GM08714 (cell line): ENCODE results near the gene KIF16B.
"Not testable (repeated sequence)": the region's sequence is repeated elsewhere in the genome, so short reads cannot be mapped to it uniquely, and the experiment has no call there.

Source experiments
- H3K4me3 ChIP-seq: fragments of 200-500 bp; sonication (Bioruptor generic); 2 replicates; pipeline ENCODE4 v1.5.1; 2014; ENCODE audit warnings: mild to moderate bottlenecking, low read length, inconsistent platforms
- ZNF274 ChIP-seq: IDR thresholded peaks from 2 replicates; pipeline ENCODE4 v1.6.1; 2012; ENCODE audit warnings: mild to moderate bottlenecking, low read depth, low read length

KIF16B gene

DNA sequence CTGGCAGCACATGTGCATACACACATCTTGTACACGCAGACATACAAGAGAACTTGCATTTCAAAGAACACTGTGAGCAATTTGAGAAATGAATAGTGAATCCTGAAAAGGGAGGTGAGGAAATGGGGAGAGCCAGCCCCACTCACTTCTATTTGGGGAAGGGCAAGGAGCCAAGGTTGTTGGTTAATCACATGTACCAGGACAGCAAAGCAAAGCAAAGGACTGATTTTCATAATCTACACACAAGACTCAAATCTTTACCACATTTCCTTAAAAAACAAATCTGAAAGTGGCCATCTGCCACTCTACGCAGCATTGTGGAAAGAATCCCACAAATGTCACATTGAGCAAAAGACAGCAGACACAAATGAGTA, 35.0 kb upstream of the KIF16B start:
- H3K4me3 ChIP-seq, result no peak overlapping the region
- no peak for TF ChIP-seq ZNF274

- no peak overlapping the region for H3K4me3 ChIP-seq
- TF ChIP-seq ZNF274, result no peak
These were observed 34.4 kb upstream of the KIF16B start for GRCh38 chr20:16607364-16608276.

GRCh38 chr20:16606468-16607070, 33.3 kb upstream of the KIF16B start:
- H3K4me3 ChIP-seq, result no peak overlapping the region
- no peak for TF ChIP-seq ZNF274

GRCh38 chr20:16601047-16601446, 27.8 kb upstream of the KIF16B start:
- no peak for TF ChIP-seq ZNF274
- no peak overlapping the region for H3K4me3 ChIP-seq

GRCh38 chr20:16599257-16599656, 26.0 kb upstream of the KIF16B start:
- no peak overlapping the region for H3K4me3 ChIP-seq
- TF ChIP-seq ZNF274, result no peak

DNA sequence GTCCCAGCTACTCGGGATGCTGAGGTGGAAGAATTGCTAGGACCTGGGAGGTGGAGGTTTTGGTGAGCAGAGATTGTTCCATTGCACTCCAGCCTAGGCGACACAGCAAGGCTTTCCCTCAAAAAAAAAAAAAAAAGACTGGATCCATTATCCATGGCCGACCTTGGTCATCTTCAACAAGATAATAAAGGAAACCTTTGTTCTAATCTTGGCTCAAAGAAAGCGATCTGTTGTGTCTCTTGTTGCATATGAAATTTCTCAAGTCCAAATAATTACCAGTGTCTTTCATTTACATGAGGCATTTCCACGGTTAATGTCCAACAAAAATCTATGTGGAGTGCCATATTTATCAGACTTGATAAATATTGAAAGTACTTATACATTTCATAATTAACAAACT, 23.7 kb upstream of the KIF16B start:
- no peak overlapping the region for H3K4me3 ChIP-seq
- no peak for TF ChIP-seq ZNF274

DNA sequence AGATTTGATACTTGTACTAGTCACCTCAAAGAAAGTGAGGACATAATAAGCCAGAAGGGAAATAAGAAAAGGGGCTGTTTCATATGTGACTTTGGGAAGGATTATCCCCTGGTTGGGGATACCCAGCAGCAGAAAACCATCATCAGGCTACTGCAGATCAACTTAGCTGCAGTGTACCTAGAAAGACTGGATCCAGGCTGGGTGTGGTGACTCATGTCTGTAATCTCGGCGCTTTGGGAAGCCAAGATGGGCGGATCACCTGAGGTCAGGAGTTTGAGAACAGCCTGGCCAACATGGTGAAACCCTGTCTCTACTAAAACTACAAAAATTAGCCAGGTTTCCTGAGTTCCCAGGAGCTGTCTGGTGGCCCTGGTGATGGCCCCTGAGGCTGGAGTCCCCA, 23.2 kb upstream of the KIF16B start:
- H3K4me3 ChIP-seq, result not testable (repeated sequence)

DNA sequence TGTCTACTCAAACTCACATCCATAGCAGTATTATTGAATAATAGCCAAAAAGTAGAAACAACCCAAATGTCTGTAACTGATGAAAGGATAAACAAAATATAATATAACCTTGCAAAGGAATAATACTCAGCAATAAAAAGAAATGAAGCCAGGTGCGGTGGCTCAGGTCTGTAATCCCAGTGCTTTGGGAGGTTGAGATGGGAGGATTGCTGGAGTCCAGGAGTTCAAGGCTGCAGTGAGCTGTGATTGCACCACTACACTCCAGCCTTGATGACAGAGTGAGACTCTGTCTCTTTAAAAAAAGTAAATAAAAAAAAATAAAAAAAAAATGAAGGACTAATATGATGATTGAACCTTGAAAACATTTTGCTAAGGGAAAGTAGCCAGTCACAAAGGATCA, 22.1 kb upstream of the KIF16B start:
- no peak overlapping the region for H3K4me3 ChIP-seq
- no peak for TF ChIP-seq ZNF274

- TF ChIP-seq ZNF274, result no peak
- no peak overlapping the region for H3K4me3 ChIP-seq
These were observed 16.9 kb upstream of the KIF16B start for GRCh38 chr20:16590041-16590633.

DNA sequence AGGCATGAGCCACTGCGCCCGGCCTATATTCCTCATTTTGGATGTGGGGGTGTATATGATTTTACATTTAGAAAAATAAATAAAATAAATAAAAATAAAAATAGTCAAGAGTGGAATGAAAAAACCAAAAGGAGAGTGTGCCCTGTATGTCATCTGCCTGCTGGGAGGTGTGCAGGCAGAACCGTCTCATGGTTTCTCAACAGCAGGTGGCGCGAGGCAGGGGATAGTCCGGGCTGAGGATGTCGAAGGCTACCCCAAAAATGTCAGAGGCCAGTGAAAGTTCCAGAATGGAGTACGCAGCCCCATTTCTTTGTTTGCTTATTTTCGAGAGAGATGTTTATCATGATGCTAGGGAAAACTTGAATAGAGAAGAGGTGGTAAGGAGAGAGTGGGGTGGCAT, 16.4 kb upstream of the KIF16B start:
- no peak overlapping the region for H3K4me3 ChIP-seq
- TF ChIP-seq ZNF274, result no peak

- H3K4me3 ChIP-seq, result no peak overlapping the region
- TF ChIP-seq ZNF274, result no peak
These were observed 15.0 kb upstream of the KIF16B start for GRCh38 chr20:16588241-16588640.

DNA sequence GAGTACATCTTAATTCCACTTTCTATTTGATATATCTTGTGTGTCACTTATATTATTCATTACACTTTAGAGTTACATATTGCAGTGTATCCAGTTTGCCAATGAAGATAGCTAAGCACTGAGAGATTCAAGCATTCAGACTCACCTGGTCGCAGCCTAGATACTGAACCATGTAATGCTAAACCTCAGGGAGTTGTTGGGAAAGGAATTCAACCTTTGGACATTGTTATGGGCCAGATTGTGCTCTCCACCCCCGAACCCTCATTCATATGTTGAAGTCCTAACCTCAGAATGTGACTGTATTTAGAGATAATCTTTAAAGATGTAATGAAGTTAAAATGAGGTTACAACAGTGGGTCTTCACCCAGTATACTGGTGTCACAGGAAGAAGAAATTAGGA, 13.8 kb upstream of the KIF16B start:
- H3K4me3 ChIP-seq, result no peak overlapping the region
- no peak for TF ChIP-seq ZNF274

DNA sequence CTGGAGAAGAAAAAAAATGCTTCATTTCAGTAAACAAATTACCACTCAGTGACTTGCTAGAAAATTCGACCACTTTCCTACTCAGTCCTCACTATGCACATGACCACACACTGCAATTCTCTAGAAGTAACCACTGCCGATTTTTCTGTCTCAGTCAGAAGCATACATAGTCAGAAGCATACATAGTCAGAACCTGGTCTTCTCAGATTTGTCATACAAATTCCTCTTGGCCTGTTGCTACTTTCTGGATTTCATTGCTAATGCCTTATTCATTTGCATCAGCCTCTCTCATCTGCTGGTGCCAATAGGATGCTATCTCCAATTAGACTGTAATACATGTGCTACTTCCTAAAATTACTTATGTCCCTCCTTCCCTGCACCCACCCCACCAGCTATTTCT, 10.2 kb upstream of the KIF16B start:
- H3K4me3 ChIP-seq, result no peak overlapping the region
- TF ChIP-seq ZNF274, result no peak

DNA sequence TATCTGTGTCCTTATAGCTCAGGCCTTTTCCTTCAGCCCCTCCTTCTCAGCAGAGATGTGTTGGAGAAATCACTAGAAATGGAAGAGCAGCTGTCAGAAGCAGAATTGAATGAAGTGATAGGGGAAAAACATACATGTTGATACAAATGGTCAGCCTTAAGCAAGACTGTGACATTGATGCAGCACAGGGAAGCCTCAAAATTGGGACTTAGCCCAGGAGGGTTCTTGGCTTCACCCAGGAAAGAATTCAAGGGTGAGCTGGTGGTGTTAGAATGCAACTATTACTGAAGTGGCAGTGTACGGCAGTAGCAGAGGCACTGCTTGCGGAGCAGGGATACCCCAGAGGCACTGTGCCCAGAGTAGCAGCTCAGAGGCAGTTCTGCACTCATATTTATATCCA, 8.0 kb upstream of the KIF16B start:
- TF ChIP-seq ZNF274, result no peak
- no peak overlapping the region for H3K4me3 ChIP-seq

DNA sequence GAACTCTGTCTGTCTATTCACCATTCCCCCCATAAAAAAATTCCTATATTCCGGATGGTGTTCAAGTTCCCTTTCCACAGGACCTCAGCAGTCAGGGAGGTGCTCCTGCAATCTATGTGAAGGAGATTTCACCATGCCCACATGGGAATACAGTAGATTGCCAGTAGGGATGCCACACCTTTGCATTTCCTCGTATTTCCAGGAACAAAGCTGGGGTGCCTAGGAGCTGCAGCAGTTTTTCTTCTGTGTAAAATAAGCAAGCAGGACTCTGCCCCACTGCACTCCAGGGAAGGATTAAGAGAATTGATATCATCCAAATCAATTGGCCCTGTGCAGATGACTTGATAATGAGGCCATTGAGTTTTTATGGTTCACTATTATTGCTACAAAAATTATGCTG, 7.4 kb upstream of the KIF16B start:
- no peak for TF ChIP-seq ZNF274

DNA sequence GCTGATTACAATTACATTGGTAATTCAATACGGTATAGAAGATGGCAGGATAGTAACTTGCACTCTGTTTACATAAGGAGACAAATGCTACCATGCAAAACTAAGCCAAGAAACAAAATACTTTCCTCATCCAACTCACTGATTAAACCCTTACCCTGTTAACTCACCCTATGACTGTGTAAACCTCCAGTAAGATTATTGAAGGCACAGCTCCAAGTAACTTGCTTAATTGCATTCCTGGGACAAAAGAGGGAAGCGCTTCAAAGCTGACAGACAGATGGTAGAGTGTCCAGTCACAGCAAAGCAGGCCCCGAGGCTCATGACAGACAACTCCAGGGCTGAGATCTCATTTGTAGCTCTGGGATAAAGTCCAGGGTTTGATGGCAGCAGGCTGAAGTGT, 6.9 kb upstream of the KIF16B start:
- TF ChIP-seq ZNF274, result no peak
- H3K4me3 ChIP-seq, result no peak overlapping the region

More for the DNA sequence above, 7.4 kb upstream of the KIF16B start:
- H3K4me3 ChIP-seq, result no peak overlapping the region
